Measurements from ENCODE around the gene TIGD3.

DNA sequence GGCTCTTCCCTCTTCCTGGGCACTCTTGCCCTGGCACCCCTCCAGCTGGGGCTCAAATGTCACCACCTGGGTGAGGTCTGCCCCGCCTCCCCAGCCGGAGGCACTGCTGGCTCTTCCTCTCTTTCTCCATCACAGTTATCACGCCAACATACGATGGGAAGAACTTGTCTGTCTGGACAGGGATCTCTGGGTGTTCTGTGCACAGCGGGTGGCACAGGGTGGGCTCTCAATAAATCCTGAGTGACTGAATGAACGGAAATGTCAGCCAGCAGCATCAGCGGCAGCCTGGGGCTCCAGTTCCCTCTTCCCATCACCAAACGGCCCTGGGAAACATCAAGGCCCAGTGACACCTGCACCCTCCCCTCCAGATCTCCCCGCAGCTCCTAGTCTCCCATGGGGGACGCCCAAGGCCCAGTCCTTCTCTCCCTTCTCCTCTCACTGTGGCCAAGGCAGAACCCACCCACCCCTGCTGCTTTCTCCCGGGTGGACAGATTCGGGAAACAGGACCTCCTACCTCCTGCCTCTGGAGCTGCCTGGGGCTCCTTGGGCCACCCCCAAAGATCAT is 28.3 kb downstream of the TIGD3 start:
- TF ChIP-seq TBP (IDR thresholded peaks at IDR 0.05; ENCODE audit: low read depth, low read length) = no peak
- no peak for TF ChIP-seq HDAC2 (IDR thresholded peaks at IDR 0.05; ENCODE audit: borderline replicate concordance in 1 of 2, low read depth in 2 of 2, low read length in 2 of 2)

Data from H1 (cell line).